ENCODE results near the gene SCNN1B.
"Not testable (repeated sequence)": the region's sequence is repeated elsewhere in the genome, so short reads cannot be mapped to it uniquely, and the experiment has no call there.

Gene SCNN1B

DNA sequence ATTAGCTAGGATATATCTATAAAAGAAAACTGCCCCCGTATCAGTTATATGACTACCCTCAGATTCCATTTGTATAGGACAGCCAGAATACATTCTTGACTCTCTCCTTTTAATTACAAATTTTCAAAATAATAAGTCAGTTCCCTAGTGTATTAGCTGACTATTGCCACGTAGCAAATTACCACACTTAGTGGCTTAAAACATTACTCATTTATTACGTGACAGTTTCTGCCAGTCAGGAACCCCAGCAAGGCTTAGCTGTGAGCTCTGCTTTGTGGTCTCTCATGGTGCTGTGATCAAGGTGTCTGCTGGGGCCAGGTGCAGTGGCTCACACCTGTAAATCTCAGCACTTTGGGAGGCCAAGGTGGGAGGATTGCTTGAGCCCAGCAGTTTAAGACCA is 13.9 kb upstream of the SCNN1B start:
- DNase-seq: no peak

DNA sequence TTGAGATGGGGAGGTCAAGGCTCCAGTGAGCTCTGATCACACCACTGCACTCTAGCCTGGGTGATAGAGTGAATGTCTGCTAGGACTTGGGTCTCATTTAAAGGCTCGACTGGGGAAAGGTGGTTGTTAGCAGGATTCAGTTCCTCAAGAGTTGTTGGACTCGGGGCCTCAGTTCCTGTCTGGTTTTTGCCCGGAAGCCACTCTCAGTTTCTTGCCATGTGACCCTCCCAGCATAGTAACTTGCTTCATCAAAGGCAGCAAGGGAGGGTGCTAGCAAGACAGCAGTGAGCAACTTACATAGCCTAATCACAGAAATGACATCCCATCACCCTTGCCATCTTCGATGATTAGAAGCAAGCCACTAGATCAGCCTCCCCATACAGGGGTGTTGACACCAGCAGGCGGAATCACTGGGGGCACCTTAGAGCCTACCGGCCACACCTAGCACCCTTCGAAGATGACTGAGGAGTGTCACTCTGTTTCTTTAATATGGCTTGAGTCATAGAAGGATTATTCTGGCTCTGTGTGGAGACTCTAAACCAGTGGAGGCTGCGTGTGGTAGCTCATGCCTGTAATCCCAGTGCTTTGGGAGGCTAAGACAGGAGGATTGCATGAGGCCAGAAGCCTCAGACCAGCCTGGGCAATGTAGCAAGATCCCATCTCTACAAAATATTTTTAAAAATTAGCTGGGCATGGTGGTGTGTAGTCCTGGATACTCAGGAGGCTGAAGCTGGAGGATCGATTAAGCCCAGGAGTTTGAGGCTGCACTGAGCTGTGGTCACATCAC is 13.2 kb upstream of the SCNN1B start:
- no peak for DNase-seq

DNA sequence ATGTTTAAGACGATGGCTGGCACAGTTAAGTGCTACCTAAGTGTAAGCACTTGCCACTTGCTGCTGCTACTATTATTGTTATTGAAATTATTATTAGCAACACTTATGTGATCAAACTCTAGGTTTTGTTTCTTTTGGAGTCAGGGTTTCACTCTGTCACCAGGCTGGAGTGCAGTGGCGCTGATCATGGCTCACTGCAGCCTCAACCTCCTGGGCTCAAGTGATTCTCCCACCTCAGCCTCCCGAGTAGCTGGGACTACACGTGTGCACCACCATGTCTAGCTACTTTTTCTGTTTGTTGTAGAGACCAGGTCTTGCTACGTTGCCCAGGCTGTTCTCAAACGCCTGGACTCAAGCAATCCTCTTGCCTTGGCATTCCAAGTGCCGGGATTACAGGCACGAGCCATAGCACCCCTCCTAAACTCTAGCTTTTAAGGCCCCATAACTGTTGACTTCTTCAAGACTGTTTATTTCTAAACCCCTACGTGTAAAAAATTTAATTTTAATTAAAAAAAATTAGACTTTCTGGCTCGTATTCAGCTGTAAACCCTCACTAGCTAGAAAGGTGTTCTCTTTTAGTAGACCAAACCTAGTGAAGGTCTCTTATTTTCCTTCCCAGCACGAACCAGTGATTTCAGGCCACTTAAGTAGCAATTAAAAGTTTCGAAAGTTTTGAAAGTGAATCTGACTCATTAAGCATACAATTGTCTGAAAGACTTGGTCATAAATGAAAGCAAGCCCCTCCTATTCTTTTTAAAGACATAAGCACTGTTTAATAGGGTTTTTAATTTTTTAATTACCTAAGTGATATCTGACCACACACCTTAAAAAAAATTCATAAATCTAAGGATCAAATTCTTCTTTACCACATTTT is 11.7 kb upstream of the SCNN1B start:
- DNase-seq: no peak

DNA sequence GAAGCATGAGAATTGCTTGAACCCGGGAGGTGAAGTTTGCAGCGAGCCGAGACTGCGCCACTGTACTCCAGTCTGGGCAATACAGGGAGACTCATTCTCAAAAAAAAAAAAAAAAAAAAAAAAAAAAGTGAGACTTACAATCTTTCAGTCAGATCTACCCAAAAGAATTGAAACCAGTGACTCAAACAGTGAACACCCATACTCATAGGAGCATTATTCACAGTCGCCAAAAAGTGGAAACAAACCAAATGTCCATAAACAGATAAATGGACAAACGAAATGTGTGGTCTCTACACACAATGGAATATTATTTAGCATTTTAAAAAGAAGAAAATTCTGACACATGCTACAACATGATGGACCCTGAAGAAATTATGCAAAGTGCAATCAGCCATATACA is 9.1 kb upstream of the SCNN1B start:
- no peak for DNase-seq

DNA sequence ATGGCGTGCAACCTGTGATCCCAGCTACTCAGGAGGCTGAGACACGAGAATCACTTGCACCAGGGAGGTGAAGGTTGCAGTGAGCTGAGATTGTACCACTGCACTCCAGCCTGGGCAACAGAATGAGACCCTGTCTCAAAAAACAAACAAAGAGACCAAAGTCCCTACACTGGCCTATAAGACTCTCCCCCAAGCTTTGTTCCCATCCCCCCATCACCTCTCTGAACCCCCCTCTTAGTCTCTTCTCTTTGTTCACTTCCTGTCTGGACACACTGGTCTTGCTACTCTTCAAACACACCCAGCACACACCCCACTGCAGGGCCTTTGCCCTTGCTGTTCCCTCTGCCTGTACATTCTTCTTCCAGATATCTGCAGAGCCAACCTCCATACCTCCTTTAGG is 7.8 kb upstream of the SCNN1B start:
- no peak for DNase-seq

DNA sequence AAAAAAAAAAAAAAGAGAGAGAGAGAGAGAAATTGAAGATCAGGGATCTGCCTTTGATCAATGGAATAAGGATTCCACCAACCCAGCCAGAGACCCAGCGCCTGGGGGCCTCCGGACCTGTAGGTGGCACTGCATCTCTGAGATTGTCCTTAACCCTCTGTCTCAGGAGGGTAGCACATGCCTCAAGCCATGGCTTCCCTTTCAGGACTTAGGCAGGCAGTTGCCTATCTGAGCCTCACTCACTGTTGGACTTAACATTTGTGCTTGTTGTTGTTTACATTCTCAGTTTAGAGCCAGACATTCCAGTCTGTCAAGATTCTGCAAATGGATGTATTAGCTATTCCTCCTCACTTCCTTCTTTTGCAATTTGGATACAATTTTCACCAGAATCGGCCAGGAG is 5.1 kb upstream of the SCNN1B start:
- DNase-seq: no peak

DNA sequence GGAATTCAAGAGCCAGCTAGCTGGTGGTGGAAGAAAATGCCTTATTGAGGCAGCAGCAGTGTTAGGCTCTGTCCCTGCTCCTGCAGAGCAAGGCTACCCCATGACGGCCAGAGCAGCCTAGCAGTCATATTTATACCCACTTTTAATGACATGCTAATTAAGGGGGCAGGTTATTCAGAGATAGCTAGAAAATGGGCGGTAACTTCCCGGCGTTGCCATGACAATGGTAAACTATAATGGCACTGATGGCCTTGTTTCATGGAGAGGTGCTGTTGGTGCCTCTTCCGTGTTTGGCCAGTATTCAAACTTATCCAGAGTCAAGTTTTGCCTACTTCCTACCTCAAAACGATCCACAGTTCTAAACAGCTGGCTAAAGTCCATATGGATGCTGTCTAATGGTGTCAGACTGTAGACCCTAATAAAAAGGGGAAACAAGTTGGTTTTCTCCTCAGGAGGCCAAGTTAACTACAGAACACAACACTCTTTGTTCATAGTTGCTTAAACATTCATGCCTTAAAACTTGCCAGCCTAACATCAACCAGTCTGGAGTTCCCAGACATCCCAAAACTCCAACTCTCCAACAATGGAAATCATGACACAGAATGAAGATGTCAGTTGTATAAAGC is 3.7 kb upstream of the SCNN1B start:
- no peak for DNase-seq

DNA sequence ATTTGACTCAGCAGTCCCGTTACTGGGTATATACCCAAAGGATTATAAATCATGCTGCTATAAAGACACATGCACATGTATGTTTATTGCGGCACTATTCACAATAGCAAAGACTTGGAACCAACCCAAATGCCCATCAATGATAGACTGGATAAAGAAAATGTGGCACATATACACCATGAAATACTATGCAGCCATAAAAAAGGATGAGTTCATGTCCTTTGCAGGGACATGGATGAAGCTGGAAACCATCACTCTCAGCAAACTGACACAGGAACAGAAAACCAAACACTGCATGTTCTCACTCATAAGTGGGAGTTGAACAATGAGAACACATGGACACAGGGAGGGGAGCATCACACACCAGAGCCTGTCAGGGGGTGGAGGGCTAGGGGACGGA is 2.3 kb upstream of the SCNN1B start:
- DNase-seq: not testable (repeated sequence)

DNA sequence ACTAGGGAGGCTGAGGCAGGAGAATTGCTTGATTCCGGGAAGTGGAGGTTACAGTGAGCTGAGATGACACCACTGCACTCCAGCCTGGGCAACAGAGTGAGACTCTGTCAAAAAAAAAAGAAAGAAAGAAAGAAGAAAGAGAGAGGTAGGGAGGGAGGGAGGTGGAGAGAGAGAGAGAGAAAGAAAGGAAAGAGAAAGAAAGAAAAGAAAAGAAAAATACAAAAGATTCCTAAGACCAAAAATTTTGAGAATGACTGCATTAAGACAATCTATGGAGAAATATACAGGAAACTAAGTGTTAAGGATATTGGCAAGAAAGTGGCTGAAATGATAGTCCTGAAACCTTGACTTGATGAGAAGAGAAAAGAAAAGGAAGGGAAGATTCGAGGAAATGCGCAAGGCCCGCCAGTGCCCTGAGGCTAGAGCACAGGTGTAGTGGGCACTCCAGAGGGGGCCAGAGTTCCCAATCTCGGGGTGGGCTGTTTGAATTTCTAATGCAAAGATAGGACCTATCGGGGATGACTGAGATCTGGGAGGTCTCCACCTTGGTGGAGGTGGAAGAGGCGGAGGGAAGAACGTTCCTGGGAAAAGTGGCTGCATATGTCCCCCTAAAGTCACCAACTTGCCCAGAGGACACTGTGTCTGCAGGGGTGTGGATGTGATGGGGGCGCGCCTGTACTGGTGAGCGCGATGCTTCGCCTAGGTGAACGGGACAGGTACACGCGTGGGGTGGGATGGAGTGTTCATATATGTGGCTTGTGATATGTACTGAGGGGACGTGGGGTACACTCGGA is 654 bp upstream of the SCNN1B start:
- DNase-seq: no peak

DNA sequence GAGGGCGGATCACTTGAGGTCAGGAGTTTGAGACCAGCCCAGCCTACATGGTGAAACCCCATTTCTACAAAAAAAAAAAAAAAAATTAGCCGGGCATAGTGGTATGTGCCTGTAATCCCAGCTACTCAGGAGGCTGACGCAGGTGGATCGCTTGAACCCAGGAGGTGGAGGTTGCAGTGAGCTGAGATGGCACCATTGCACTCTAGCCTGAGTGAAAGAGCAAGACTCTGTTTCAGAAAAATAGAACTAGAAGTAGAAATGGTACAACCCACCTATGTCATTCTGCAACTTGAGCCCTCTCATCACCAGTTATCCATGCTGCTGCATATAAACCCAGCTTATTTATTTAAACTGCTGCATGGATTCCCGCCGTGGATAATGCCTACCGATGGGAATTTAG is 1.6 kb downstream of the SCNN1B start:
- no peak for DNase-seq

DNA sequence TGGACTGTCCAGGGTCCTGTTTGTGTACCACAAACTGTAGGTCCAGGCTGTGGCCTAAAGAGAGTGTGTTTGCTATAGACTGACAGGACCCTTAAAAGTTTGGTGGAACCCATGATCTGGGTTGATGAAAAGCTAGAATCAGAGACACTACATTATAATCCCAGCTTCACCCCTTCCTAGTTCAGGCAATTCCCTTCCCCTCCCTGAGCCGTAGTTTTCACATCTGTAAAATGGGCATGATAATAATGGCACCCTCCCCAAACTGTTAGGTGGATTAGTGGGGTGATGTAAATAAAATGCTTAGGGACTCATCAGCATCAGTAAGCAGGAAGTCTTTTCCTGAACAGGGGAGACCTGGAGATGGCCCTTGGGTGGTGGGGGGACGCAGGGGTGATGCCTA is 2.5 kb downstream of the SCNN1B start:
- DNase-seq: no peak

DNA sequence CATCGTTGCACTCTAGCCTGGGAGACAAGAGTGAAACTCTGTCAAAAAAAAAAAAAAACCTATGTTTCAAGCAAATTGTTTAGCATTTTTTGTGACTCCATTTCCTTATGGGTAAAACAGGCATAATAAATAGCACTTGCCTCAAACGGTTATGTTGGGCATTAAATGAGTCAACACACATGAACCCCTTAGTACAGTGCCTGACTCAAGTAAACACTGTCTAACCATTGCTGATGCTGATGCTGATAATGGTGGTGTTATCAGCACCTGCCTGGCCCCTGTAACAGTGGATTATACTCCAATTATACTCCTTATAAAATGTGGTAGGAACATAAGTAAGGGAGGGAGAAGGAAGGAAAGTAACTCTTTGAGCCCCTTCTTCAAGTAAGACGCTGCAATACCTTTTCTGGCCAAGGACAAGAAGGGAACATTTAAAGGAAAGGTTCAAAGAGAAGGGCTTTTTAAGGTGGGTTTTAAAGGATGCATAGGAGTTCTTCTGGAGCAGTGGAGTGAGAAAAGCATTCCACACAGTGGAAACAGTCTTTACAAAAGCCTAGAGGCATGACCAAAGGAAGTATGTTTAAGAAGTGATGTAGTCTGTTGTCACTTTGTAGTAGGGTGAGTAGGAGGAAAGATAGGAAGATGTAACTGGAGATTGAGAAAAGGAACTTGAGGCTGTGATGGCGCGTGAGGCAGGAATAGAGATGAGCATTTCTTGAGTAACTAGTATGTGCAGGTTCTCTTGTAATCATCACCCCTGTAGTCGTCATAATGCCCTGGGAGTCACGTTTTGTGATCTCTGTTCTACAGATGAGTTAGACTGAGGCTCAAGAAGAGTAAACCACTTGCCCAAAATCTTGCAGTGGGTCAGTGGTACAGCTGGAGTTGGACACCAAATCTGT is 4.3 kb downstream of the SCNN1B start:
- DNase-seq: no peak

DNA sequence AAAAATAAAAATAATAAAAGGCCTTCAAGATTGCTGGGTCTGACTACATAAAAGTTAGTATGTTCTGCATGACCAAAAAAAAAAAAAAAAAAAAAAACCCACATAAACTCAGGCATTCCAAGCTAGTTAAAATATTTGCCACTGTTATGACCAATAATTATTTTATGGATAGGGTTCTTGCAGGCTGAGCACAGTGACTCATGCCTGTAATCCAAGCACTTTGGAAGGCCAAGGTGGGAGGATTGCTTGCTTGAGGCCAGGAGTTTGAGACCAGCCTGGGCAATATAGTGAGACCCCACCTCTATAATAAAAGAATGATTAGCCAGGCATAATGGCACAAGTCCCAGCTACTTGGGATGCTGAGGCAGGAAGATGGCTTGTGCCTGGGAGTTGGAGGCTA is 8.1 kb downstream of the SCNN1B start:
- no peak for DNase-seq

DNA sequence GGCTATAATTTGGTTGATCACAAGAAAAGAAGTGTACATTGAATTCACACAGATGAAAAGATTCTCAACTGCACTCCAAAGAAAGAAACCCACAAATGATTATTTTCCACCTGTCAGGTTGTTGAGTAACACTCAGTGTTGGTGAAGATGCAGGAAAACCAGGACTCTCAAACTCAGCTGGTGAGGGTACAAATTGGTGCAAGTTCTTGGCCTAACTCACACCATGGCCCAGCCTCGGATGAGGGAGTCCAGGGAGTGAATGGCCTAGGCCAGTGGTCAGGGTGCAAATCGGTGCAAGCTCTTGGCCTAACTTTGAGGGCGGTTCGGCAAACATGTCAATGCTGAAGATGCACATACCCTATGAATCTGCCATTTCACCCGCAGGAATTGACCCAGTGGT is 8.6 kb downstream of the SCNN1B start:
- no peak for DNase-seq

DNA sequence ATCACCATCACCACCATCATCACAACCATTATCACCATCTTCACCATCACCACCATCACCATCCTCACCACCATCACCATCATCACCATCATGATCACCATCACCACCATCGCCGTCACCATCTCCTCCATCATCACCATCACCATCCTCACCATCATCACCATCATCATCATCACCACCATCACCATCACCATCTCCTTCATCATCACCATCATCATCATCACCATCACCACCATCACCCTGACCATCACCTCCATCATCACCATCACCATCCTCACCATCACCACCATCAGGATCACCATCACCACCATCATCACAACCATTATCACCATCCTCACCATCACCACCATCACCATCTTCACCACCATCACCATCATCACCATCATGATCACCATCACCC is 14.1 kb downstream of the SCNN1B start:
- no peak for DNase-seq

DNA sequence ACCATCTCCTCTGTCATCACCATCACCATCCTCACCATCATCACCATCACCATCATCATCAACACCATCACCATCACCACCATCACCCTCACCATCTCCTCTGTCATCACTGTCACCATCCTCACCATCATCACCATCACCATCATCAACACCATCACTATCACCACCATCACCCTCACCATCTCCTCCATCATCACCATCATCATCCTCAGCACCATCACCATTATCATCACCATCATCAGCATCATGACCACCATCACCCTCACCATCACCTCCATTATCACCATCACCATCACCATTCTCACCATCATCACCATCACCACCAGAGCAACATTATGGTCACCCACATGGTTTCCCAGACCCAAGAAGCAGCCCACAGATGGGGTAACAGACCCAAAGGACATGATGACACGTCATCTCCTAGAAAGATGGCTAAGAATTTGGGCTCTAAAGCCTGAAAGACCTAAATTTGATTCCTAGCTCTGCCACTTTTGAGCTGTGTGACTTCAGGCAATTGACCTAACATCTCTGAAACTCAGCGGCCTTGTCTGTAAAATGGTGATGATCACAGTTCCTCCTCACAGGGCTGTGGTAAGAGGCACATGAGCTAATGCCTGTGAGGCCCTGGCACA is 14.6 kb downstream of the SCNN1B start:
- DNase-seq: no peak

DNA sequence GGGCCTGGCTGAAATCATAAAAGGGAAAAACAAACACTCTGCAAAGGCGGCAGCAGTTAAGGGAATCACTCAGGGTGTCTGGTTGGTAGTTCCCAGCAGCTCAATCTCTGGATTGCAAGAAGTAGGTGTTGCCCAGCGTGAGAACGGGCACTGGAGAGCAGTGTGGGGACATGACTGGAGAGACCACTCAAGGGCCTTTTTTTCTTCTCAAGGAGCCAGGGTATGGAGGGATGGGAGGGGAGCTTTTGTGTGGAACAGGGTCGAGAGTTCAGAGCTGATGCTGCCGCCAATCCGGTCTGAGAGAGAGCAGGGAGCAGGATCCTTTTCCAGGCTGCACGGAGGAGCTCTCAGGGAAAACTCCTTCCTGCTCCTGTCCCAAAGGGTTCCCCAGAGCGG is 15.2 kb downstream of the SCNN1B start:
- no peak for DNase-seq

DNA sequence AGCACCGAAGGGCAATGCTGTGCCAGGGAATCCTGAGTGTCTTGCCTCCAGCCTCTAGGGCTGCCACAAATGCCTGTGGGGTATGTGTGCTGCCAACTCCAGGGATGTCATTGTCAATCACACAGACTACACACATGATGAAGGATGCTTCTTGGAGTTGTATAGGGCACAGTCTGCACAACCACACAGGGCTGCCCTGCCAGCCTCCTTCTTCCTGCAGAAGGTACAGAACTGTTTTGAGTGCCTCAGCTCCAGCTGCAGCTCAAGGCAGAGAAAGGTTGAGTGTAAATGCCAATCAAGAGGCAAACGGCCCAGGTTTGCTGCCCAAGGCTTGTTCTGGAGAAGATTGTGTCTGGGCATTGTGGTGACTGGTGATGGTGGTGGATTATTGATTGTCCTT is 15.6 kb downstream of the SCNN1B start:
- no peak for DNase-seq

DNA sequence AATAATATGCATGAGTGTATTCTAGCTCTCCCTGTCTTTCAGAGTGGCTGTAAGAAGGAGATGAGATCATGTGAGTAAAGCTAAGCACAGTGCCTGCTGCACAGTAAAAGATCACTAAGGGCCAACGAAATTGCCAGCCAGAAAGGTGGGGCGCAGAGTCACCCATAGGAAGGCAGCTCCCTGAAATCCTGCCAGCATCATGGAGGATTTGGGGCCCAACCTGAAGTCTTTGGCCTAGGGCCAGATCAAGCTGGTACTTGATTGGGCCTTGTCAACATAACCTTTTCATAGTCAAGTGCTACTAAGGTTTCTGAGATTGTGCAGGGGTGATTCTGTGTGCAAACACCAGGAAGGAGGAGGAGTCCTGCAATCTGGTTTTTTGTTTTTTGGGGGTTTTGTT is 16.5 kb downstream of the SCNN1B start:
- DNase-seq: no peak

DNA sequence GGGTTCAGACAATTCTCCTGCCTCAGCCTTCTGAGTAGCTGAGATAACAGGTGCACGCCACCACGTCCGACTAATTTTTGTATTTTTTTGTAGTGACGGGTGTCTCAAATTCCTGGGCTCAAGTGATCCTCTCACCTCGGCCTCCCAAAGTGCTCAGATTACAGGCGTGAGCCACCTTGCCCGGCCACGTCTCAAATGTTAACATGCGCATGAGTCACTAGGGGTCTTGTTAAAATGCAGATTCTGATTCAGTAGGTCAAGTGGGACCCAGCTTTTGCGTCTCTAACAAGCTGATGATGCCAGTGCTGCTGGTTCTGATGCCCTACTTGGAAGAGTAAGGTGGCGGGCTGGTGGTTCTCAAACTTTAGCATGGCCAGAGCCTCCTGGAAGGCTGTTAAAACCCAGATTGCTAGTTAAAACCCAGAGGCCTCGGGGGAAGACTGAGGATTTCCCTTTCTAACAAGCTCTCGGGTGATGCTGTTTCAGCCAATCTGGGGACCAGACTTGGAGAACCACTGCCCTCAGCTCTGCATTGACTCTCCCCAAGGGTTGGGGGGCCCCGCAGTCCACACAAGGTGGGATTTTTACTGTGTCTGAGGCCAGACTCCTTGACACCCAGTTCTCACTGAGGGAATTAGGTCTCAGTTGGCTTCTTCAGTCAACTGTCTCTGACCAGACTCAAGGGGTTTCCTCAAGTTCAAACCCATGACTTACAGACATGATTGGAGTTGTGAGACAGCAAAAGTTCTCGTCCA is 17.9 kb downstream of the SCNN1B start:
- DNase-seq: no peak

All from right kidney (tissue), 1 donor.